LNCaP clone FGC (cell line): ENCODE results near the gene LRRK2.

Experiments used
- DNase-seq: peaks from one replicate; pipeline ENCODE4 v3.0.0-alpha.2; 2011; ENCODE audit warnings: low read depth
- H3K4me3 ChIP-seq: 2 replicates; pipeline ENCODE4 v1.5.1; 2011; ENCODE audit warnings: mild to moderate bottlenecking, low read depth, low read length, control low read depth
- CTCF ChIP-seq: IDR thresholded peaks from 2 replicates; pipeline ENCODE4 v1.5.1; 2012; ENCODE audit warnings: mild to moderate bottlenecking; ENCODE audit not compliant: control insufficient read depth, insufficient read depth; ENCODE audit errors: extremely low read depth

Gene LRRK2

GRCh38 chr12:40229690-40230651, 5.2 kb downstream of the LRRK2 start:
- no peak overlapping the region for H3K4me3 ChIP-seq
- no peak for DNase-seq
- no peak for TF ChIP-seq CTCF

GRCh38 chr12:40232602-40233001, 7.8 kb downstream of the LRRK2 start:
- TF ChIP-seq CTCF, result no peak
- H3K4me3 ChIP-seq, result no peak overlapping the region
- no peak for DNase-seq

- TF ChIP-seq CTCF, result no peak
- H3K4me3 ChIP-seq, result no peak overlapping the region
- no peak for DNase-seq
Measured at GRCh38 chr12:40233741-40234367, 9.1 kb downstream of the LRRK2 start.

GRCh38 chr12:40236357-40236850, 11.6 kb downstream of the LRRK2 start:
- DNase-seq, result no peak
- TF ChIP-seq CTCF, result no peak
- no peak overlapping the region for H3K4me3 ChIP-seq

GRCh38 chr12:40238266-40238902, 13.6 kb downstream of the LRRK2 start:
- H3K4me3 ChIP-seq, result no peak overlapping the region
- no peak for TF ChIP-seq CTCF
- no peak for DNase-seq

GRCh38 chr12:40238979-40239378, 14.2 kb downstream of the LRRK2 start:
- no peak for DNase-seq
- no peak overlapping the region for H3K4me3 ChIP-seq
- no peak for TF ChIP-seq CTCF
